Hepatocyte (in vitro differentiated cells): ENCODE results near the gene ANAPC5. TPM values are rescaled to one million over a fixed set of nuclear protein-coding genes. Genes with fewer than 3 reads are reported as not detected.

Experiments used
- DNase-seq: peaks from one replicate; pipeline ENCODE4 v3.0.0-alpha.2; 2016; ENCODE audit warnings: low spot score
- H2AFZ ChIP-seq: fragments of 200-600 bp; sonication (generic); 2 replicates; pipeline ENCODE4 v1.6.0; 2016; ENCODE audit warnings: antibody characterized with exemption, mild to moderate bottlenecking
- H3K27ac ChIP-seq: fragments of 200-600 bp; sonication (generic); 2 replicates; pipeline ENCODE4 v1.5.1; 2016; ENCODE audit warnings: mild to moderate bottlenecking
- H3K27me3 ChIP-seq: fragments of 200-600 bp; sonication (generic); 2 replicates; pipeline ENCODE4 v1.6.1; 2016
- H3K36me3 ChIP-seq: fragments of 200-600 bp; sonication (generic); replicated peaks from 2 replicates; pipeline ENCODE4 v1.5.1; 2016; ENCODE audit warnings: low read depth; ENCODE audit not compliant: insufficient read depth
- H3K4me1 ChIP-seq: fragments of 200-600 bp; sonication (generic); 2 replicates; pipeline ENCODE4 v1.5.1; 2016; ENCODE audit warnings: mild to moderate bottlenecking, moderate library complexity; ENCODE audit not compliant: insufficient read depth
- H3K4me2 ChIP-seq: fragments of 200-600 bp; sonication (generic); 2 replicates; pipeline ENCODE4 v1.6.0; 2016
- H3K4me3 ChIP-seq: fragments of 200-600 bp; sonication (generic); 2 replicates; pipeline ENCODE4 v1.5.1; 2016; ENCODE audit warnings: mild to moderate bottlenecking
- H3K79me2 ChIP-seq: fragments of 200-600 bp; sonication (generic); 2 replicates; pipeline ENCODE4 v1.6.0; 2017; ENCODE audit warnings: mild to moderate bottlenecking
- H3K9me2 ChIP-seq: fragments of 200-600 bp; sonication (generic); replicated peaks from 2 replicates; pipeline ENCODE4 v1.6.0; 2017; ENCODE audit warnings: mild to moderate bottlenecking; ENCODE audit not compliant: insufficient read depth
- H3K9me3 ChIP-seq: fragments of 200-600 bp; sonication (generic); 2 replicates; pipeline ENCODE4 v1.5.1; 2016; ENCODE audit warnings: low read depth, mild to moderate bottlenecking
- H4K20me1 ChIP-seq: fragments of 200-600 bp; sonication (generic); 2 replicates; pipeline ENCODE4 v1.6.0; 2016; ENCODE audit warnings: mild to moderate bottlenecking; ENCODE audit not compliant: insufficient read depth, poor library complexity, severe bottlenecking
- CTCF ChIP-seq: fragments of 200-600 bp; sonication (generic); IDR thresholded peaks from 2 replicates; pipeline ENCODE4 v1.5.1; 2016; ENCODE audit warnings: antibody characterized with exemption, mild to moderate bottlenecking; ENCODE audit not compliant: poor library complexity
- EZH2 ChIP-seq: fragments of 200-600 bp; sonication (generic); IDR thresholded peaks from 2 replicates; pipeline ENCODE4 v1.6.1; 2016; ENCODE audit warnings: antibody characterized with exemption, mild to moderate bottlenecking, borderline replicate concordance
- EZH2phosphoT487 ChIP-seq: fragments of 200-600 bp; sonication (generic); IDR thresholded peaks from one replicate; pipeline ENCODE4 v1.6.1; 2018; ENCODE audit warnings: antibody characterized with exemption, mild to moderate bottlenecking, low read depth, moderate library complexity; ENCODE audit not compliant: unreplicated experiment, severe bottlenecking
- WGBS: methylation state at CpG from one replicate; pipeline ENCODE4 v1.1.6; 2016; ENCODE audit warnings: low lambda C conversion rate; ENCODE audit errors: missing lambda C conversion rate; 5-methylcytosine and 5-hydroxymethylcytosine counted together
- polyA plus RNA-seq: library from polyadenylated mRNA; unstranded; fragments of >200 nt; fragmentation: Nextera tagmentation; extraction: Ambion mirVana; gene quantifications from 2 replicates; pipeline ENCODE4 v1.2.1, GENCODE V29; 2016
- total RNA-seq: library from RNA; depleted of rRNA; stranded (reverse); fragments of >200 nt; gene quantifications from 2 replicates; pipeline ENCODE4 v1.2.3, GENCODE V29; 2014

ANAPC5 gene
- total and polyA plus RNA-seq, 2 experiments from 2014 or later = 102 to 108 TPM

- Histone ChIP-seq H3K27ac (no peak overlapping the region), H3K4me3 (no peak overlapping the region), H3K79me2 (no peaks in the 10 kb centered on the region), H2AFZ (no peak overlapping the region), H3K9me3 (no peaks in the 10 kb centered on the region), H3K4me1 (no peaks in the 10 kb centered on the region), H3K9me2 (no peaks in the 10 kb centered on the region), H3K27me3 (no peaks in the 10 kb centered on the region), H3K4me2 (no peak overlapping the region), H4K20me1 (no peaks in the 10 kb centered on the region), H3K36me3 (no peaks in the 10 kb centered on the region)
- no peak for TF ChIP-seq EZH2
- TF ChIP-seq CTCF = no peak
- TF ChIP-seq EZH2phosphoT487 = no peak
- 86% methylated on average over 5 of the region's 6 CpGs for WGBS
- no peak for DNase-seq
These were observed 21.5 kb upstream of the ANAPC5 start for GRCh38 chr12:121373755-121374154.

- Histone ChIP-seq H3K9me3 (no peaks in the 10 kb centered on the region), H4K20me1 (no peaks in the 10 kb centered on the region), H3K27me3 (no peaks in the 10 kb centered on the region), H3K9me2 (no peaks in the 10 kb centered on the region), H3K4me3 (no peak overlapping the region), H3K4me2 (no peak overlapping the region), H3K36me3 (no peaks in the 10 kb centered on the region), H3K79me2 (no peaks in the 10 kb centered on the region), H3K4me1 (no peaks in the 10 kb centered on the region), H3K27ac (no peak overlapping the region), H2AFZ (no peak overlapping the region)
- DNase-seq = no peak
- WGBS = 91% methylated on average over 3 of the region's 6 CpGs
- no peak for TF ChIP-seq CTCF
- no peak for TF ChIP-seq EZH2
- TF ChIP-seq EZH2phosphoT487 = no peak
These were observed 19.2 kb upstream of the ANAPC5 start for GRCh38 chr12:121371404-121371803.

GRCh38 chr12:121366063-121366459 lies 13.8 kb upstream of the ANAPC5 start:
- TF ChIP-seq EZH2 (no peak), CTCF (no peak), EZH2phosphoT487 (no peak)
- Histone ChIP-seq H3K79me2 (no peaks in the 10 kb centered on the region), H3K4me2 (no peak overlapping the region), H3K4me3 (no peak overlapping the region), H3K27ac (no peak overlapping the region), H4K20me1 (no peaks in the 10 kb centered on the region), H3K36me3 (no peaks in the 10 kb centered on the region), H3K9me3 (no peaks in the 10 kb centered on the region), H3K27me3 (no peaks in the 10 kb centered on the region), H2AFZ (no peak overlapping the region), H3K9me2 (no peaks in the 10 kb centered on the region), H3K4me1 (no peaks in the 10 kb centered on the region)
- WGBS = 38% methylated on average over 4 of the region's 4 CpGs
- no peak for DNase-seq

GRCh38 chr12:121365416-121366062 lies 13.3 kb upstream of the ANAPC5 start:
- no peak for DNase-seq
- Histone ChIP-seq H3K9me2 (no peaks in the 10 kb centered on the region), H3K4me1 (no peaks in the 10 kb centered on the region), H3K79me2 (no peaks in the 10 kb centered on the region), H2AFZ (no peak overlapping the region), H3K4me2 (no peak overlapping the region), H4K20me1 (no peaks in the 10 kb centered on the region), H3K27me3 (no peaks in the 10 kb centered on the region), H3K27ac (no peak overlapping the region), H3K4me3 (no peak overlapping the region), H3K36me3 (no peaks in the 10 kb centered on the region), H3K9me3 (no peaks in the 10 kb centered on the region)
- WGBS = 69% methylated on average over 5 of the region's 5 CpGs
- TF ChIP-seq EZH2phosphoT487 = no peak
- no peak for TF ChIP-seq EZH2
- no peak for TF ChIP-seq CTCF
